GM18508 (cell line): ENCODE results near the gene KCNIP4.

ENCODE experiments used
- ATAC-seq: cut with Tn5 transposase; IDR thresholded peaks from one replicate; pipeline ENCODE4 v1.9.1; 2021; ENCODE audit warnings: moderate number of reproducible peaks; ENCODE audit not compliant: insufficient read depth, unreplicated experiment

KCNIP4 gene

DNA sequence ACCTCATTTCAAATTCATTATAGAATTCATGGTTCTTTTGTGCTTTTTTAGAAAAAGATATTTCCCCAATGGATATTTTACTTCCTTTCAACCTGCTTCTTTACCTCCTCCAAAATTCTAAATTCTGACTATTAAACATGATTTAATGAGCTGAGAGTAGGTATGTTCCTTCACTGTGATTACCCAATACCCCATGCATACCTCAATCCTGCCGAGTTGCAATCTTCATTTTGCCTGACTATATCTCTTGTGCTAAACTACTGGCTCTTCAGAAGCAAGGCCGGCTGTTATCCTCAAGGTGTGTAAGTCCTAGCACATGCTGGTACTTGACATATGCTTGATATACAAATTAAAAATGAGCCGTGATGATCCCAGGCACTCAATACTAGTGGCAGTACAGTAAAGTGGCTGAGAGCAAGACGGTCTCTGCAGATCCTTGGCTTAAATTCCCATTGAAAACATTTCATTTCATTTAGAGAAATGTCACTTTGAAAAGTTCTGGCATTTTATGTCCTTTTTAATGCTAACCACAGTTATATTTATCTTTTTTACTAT is 320.4 kb downstream of the KCNIP4 start:
- no peak for ATAC-seq

DNA sequence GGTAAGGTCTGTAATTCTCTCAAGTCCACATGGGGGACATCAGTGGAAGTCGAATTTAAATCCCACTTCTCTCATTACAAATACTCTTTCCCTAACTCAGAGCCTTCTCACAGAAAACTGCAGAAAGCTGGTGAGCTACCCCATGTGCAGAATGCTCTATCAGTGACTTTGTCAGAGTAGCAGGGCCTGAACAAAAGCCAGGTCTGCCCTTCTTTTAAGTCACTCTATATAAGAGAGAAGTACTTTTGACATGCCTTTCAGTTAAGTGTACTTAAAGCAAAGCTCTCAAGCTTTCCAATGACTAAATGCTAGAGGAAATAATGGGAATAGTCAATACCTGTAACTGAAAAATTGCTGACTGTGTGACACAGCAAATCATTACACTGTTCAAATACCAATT is 323.1 kb downstream of the KCNIP4 start:
- no peak for ATAC-seq

DNA sequence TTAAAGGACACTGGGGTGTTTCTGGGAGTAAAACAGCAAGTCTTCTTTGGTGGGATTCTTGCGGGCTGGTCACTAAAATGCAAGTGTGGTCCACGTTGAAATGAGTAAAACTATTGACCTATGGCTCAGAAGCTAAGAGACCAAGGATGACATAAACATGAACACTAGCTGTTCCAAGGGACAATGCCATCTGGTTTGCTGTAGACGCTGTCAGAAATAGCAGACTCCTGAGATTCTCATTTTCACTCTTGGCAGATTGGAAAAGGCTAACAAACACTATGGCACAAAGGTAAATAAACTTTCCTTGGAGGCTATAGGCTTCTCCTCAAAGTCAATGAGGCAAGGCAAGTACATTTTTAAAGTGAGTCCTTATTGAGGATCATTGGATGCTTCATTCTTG is 343.6 kb downstream of the KCNIP4 start:
- no peak for ATAC-seq

DNA sequence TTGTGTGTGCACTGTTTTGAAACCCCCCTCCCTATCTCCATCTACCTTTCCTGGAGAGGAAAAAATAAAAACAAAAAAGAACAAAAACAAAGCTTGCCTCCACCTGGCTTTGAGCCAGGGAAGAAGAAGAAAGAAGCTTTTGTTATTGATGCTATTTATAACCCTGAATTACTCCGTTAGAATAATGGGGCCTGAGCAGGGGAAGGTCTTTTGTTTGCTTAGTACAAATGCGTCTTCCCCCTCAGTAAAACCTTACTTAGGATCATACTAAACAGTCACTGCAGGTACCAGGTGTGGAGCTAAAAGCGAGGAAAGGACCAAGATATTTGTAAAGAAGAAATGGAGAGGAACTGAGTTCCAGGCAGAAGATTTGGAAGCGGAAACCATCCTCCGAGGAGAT is 352.1 kb downstream of the KCNIP4 start:
- no peak for ATAC-seq

DNA sequence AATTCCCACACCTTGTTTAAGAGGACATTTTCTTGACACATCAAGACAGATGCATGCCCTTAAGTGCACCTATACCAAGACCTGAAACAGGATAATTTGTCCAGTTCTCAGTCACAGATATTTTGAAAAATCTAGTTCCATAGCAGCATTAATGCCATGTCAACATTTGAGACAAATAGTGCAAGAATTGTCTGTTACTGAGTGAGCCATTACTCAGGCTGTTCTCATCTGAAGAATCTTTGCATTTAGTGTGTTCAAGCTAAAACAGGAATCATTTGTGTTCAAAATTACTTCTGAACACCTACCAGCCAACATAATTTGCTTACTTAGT is 354.9 kb downstream of the KCNIP4 start:
- no peak for ATAC-seq

DNA sequence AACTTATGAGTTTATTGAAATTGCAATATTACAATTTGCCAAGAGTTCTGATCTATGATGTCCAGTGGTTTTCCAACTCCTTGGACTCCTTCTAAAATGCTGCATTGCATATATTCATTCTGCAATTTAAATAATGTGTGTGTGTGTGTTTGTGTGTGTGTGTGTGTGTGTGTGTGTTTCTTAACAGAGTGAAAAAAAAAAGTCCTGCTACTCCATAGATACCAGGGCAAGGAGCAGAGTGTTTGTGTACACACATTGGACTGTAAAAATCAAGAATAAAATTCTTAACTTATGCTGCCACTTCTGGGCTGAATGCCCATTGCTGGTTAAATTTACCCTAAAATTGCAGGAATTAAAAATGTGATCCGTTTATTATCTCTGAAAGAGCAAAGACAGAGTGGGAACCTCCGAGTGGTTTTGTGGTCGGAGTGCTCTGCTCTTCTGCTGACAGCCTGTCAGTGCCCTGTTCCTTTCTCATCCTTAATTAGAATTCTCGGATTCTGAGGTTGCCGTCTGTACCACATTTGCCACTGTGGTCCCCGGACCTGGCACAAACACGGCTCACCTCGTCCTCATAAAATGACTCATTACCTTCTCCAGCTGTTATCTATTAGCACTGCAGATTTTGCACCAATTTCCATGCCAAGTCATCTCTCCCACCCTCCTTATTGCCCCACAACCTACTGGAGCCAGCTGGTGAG is 355.5 kb downstream of the KCNIP4 start:
- no peak for ATAC-seq

DNA sequence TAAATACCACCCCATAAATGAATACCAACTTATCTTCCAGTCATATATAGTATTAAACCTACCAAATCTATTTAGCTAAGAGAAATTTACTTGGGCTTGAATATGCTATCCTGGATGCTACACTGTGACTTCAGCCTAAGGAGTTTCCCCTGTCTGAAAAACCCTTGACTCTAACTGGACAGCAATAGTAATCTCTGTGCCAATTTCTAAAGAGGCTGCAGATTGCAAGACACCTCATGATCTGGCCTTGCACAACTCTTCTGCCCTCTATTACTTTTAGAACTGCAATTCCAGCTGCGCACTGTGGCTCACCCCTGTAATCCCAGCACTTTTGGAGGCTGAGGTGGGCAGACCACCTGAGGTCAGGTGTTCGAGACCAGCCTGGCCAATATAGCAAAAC is 371.5 kb downstream of the KCNIP4 start:
- no peak for ATAC-seq

DNA sequence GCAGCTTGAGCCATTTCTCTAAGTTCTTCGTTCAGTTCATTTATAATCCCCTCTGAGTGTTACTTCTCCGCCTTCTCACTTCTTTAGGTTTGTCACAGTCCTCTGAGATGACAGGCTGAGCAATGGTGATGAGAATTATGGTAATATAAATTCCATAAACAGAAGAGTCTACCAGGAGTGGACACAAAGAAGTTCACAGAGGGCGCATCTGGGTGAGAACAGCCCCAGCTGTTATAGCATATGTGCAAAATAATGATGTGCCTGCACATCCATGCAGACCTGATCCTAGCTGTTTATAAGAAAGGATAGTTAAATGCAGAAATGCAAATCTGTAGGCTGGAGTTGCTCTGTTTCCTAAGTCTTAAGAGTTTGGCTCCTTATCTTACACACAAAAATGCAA is 377.5 kb downstream of the KCNIP4 start:
- no peak for ATAC-seq

DNA sequence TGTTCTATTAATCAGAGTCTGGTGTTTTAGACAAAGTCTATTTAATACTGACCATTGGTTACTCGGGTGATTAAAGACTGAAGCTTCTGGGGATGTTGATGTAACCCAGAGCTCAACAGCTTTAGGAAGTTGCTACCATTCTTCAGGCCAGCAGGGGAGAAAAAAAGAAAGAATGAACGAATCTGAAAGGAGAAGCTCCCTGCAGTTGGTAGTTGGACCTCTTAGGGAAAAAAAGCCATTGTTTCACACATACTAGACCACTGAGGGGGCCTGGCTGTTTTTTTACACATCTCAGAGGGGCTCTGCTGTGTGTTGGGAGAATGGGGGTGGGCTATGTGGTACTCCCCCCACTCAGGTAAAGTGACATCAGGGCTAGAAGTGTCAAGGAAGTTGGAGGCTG is 378.9 kb downstream of the KCNIP4 start:
- no peak for ATAC-seq

DNA sequence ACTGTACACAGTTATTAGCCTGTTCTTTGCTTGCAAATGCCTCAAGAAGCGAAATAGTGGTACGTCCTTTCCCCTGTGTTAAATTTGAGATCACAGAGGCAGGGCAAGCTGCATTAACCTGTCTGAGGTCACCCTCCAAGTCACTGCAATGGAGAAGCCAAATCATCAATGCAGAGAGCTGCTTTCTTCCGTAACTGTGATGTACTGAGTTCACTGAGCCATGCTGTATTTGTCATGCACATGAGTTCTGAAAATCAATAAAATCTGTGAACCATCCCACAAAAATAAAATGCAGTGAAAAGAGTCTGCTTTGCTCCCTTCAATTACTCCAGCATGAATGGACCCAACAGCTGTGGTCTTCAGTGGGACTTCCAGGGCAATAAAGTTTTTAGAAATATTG is 393.5 kb downstream of the KCNIP4 start:
- no peak for ATAC-seq

DNA sequence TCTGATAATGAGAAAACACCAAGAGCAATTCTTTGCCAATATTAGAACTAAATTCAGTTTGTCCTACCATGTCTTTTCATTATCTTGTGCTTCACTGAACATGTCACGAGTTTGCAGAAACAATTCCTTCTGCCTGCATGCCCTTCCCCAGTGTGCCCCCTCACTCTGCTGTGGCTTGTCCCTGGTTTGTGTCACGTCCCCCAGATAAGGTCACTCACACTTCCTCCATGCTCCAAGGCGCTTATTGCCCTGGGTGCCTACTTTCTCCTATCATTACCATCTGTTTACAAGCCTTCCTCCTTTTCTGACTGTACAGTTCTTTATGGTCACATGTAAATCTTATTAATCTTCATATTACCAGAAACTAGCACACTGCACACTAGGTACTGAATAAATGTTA is 394.1 kb downstream of the KCNIP4 start:
- ATAC-seq: no peak

DNA sequence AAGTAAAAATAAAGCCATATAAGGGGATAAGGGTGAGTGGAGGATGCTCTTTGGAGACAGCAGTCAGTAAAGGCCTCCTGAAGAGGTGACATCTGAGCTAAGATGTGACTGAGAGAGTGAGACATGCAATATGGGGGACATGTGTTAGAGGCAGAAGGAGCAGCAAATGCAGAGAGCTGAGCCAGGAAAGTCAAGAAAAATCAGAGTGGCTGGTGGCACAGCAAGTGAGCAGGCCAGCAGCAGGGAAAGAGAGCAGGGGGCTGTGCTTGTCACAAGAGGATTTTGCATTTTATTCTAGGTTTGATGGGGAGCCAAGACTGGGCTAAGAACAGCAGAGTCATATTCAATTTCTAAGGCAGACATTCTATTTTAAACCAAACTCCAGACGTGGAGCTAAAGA is 394.5 kb downstream of the KCNIP4 start:
- no peak for ATAC-seq

DNA sequence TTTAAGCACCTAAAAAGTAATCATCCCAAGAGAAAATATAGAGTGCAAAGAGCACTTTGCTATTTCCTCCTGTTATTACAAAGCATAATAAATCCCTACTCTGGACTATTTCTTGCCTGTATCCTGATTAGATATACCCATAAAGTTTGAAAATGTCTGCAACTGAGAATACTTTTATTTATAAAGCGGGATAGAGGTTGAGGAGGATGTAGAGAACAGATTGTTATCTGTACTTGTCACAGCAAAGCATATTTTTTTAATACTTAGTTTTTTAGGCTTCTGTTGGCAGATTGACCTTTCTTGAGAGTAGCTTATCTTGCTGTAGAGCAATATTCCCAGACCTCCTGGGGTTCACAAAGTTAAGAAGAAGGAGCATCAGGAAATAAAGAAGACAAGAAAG is 396.1 kb downstream of the KCNIP4 start:
- ATAC-seq: no peak

DNA sequence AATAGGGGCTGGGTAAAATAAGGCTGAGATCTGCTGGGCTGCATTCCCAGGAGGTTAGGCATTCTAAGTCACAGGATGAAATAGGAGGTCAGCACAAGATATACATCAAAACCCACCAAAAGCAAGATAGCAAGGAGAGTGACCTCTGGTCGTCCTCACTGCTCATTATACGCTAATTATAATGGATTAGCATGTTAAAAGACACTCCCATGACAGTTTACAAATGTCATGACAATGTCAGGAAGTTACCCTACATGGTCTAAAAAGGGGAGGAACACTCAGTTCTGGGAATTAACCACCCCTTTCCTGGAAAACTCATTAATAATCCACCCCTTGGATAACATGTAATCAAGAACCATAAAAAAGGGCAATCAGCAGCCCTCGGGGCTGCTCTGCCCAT is 403.6 kb downstream of the KCNIP4 start:
- ATAC-seq: no peak

DNA sequence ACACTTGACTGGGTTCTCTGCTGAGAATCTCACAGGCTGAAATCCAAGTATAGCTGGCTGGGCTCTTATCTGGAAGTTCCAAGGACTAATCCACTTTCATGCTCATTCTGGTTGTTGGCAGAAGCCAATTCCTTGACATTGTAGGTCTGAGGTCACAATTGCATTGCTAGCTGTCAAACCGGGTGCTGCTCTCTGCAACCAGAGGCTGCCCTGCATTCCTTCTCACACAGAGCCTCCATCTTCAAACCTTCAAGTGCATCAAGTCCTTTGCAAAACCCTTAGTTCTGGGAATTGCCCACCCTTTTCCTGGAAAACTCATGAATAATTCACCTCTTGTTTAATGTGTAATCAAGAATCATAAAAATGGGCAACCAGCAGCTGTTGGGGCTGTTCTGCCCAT is 404.2 kb downstream of the KCNIP4 start:
- ATAC-seq: no peak

DNA sequence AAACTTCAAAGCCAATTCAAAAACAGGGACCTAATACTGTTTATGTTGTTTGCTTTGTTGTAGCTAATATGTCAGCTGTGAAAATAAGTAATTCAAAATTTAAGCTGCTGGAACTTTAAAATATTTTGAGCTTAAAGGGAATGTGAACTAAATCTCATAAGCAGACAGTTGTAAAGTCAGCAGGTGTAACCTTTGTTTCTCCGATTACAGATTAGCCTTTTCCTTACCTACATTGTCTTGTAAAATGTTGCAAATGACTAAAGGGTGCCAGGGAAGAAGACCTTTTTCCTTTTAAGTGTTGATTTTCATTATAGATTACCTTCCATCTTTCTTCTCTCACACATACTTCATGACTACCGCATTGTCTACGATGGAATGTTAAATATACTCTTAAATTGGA is 405.1 kb downstream of the KCNIP4 start:
- no peak for ATAC-seq

DNA sequence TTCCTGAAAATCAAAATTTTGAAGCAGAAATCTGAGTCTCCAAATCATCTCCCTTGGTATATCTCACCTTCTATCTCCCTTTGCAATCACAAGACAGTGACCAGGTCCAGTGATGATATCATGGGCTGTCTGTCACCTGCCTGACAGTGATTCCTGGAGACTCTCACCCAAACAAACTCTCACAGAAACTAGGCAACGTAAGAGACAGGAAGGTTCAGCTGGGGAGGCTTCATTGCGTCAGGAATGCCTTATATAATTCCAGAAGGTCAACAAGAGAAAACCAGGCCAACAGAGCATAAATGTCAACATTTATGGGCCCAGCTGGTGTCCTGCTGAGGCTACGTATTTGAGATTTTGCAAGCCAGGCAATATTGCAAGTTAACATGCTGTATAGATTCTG is 412.7 kb downstream of the KCNIP4 start:
- no peak for ATAC-seq

DNA sequence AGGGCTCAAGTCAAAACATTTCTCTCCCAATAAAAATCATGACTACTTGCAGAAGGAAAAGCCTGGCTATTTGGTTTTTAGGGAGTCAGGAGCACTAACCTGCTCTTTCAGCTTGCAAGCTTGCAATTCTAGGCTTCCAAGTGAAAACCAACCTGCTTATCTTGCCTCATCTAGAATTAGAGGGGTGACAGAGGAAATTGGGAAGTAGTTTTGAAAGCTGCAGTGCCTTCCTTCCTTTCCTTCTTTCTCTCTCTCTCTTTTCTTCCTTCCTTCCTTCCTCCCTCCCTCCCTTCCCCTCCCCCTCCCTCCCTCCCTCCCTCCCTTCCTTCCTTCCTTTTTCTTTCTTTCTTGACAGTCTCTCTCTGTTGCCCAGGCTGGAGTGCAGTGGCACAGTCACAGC is 417.5 kb downstream of the KCNIP4 start:
- ATAC-seq: no peak

DNA sequence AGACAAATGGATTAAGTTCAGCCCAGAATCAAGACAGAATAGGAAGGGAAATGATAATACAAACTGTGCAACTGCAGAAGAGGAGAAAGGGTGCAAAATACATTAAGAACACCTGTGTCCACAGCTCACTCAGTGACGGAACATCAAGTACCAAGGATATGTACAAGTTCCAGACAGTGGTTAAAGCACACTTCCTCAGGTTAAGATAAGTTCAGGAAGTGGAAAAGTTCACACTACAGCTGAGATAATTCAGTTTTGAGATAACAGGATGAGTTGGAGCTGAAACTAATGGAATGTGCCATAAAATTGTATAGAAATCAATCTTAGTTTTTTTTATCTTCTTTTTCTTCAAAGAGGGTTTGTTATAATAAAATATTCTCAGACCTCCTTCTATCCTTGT is 419.4 kb downstream of the KCNIP4 start:
- ATAC-seq: no peak

DNA sequence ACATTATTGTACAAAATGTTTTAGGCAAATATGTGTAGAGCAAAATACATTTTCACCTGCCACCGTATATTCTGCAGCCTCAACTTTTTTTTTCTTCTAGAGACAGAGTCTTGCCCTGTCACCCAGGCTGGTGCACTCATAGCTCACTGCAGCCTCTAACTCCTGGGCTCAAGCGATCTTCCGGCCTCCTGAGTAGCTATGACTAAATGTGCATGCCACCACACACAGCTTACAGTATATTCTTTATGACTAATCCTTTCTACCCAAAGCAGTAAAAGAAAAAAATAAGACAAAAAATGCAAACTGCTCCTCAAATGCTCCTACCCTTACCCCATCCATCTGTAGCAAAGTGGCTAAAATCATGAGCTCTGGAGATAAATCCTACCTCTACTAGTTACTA is 426.3 kb downstream of the KCNIP4 start:
- no peak for ATAC-seq

DNA sequence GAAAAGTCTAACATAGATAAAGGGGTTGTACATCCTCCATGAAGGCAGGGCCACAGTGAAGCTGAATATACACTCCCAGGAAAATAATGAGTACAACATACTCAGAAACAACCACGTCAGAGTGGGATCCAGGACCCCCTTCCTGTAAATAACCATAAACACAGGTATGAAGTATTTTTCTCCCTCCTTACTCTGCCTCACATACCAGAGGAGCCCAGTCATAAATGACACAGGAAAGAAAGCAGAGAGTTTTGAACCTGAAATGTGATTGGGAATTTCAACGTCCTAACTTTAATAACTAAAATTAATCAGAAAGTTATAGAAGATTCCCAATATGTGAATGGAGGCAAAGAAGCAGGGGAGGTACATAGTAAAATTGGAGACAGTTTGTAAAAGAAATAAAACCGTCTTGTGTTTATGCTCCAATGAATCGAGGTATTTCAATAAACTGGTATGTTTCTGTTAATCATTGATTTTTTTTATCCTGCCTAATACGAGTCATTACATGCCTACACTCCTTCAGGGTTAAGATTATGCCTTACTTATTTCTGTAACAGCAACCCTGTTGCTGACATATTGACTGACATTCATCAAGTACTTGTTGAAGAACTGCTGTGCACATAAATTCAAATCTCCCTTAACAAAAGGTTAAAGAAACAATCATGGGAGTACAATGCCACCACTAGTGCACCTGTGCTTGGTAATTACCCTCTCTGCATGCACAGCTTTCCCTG is 431.3 kb downstream of the KCNIP4 start:
- ATAC-seq: no peak
